22Rv1 (cell line): Measurements from ENCODE around the gene GP5.

Experiments
- ZFX ChIP-seq: fragments of 450-650 bp; IDR thresholded peaks from 2 replicates; pipeline ENCODE4 v1.6.1; 2017; ENCODE audit warnings: antibody characterized with exemption, borderline replicate concordance
- TF ChIP-seq, protein P1 (sequence below): fragments of 450-650 bp; IDR thresholded peaks from 2 replicates; pipeline ENCODE4 v1.5.1; 2017; ENCODE audit warnings: mild to moderate bottlenecking

DNA sequence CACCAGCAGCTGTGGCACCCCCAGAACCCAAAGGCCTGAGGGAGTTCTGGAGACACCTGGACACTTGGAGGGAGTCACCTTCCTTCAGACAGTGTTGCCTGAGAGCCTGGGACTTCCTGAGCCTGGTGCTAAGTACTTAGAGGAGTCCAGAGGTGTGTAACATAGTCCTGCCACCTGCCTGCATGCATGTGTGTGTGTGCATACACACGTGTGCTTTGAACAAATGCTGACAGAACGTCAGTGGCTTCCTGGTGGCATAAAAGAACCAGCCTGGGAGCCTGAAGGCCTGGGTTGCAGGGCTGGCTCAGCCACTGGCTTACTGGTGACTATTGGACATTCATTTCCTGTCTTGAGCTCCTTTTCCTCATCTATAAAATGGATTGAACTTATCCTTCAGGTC lies 44.8 kb downstream of the GP5 start:
- TF ChIP-seq, protein P1, sequence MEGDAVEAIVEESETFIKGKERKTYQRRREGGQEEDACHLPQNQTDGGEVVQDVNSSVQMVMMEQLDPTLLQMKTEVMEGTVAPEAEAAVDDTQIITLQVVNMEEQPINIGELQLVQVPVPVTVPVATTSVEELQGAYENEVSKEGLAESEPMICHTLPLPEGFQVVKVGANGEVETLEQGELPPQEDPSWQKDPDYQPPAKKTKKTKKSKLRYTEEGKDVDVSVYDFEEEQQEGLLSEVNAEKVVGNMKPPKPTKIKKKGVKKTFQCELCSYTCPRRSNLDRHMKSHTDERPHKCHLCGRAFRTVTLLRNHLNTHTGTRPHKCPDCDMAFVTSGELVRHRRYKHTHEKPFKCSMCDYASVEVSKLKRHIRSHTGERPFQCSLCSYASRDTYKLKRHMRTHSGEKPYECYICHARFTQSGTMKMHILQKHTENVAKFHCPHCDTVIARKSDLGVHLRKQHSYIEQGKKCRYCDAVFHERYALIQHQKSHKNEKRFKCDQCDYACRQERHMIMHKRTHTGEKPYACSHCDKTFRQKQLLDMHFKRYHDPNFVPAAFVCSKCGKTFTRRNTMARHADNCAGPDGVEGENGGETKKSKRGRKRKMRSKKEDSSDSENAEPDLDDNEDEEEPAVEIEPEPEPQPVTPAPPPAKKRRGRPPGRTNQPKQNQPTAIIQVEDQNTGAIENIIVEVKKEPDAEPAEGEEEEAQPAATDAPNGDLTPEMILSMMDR, result no peak
- no peak for TF ChIP-seq ZFX
